GM20000 (cell line): ENCODE measurements around the gene KIAA2012.

Experiments used
- DNase-seq: peaks from one replicate; pipeline ENCODE4 v3.0.0; 2012; ENCODE audit warnings: low spot score
- CTCF ChIP-seq: IDR thresholded peaks from 2 replicates; pipeline ENCODE4 v1.5.1; 2012; ENCODE audit warnings: mild to moderate bottlenecking, control low read depth; ENCODE audit errors: extremely low read depth, missing control alignments

KIAA2012 gene

GRCh38 chr2:202037086-202037485 lies 36.0 kb upstream of the KIAA2012 start:
- TF ChIP-seq CTCF: no peak

GRCh38 chr2:202038471-202039277 lies 34.4 kb upstream of the KIAA2012 start:
- DNase-seq: no peak
- no peak for TF ChIP-seq CTCF

More at GRCh38 chr2:202037086-202037485, 36.0 kb upstream of the KIAA2012 start:
- no peak for DNase-seq

DNA sequence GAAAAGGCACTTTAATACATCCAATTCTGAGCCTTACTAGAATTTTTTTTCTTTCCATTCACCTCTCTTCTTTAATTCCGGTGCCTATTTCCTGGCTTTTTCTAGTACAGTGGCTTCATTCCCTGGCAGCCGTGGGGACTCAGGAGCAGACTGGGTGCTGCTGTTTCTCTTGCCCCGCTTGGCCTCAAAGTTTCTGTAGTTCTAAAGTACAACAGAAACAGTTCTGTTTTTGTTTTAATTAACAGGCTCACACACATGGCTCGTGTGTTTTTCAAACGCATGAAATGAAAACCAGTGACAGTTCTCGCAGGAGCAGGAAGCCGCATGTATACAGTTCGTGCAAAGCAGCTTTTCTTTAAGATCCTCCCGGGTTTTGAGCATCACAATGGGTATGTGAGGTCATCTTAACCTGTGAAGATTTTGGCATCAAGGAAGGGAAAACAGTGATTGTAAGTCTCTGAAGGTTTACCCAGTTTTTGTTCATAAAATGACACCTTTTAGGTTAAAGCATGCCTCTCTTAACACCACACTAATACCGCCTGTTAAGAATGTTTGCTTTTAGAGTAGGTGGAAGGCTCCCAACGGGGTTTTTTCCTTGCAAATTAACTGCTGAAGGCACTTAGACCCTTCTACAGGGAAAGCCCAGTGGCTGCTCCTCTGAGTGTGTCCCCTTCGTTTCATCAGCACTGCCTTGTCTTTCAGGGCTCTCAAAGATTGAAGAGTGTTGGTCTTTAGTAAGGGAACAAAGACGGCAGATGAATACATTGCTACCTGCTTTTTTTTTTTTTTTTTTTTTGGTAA lies 33.6 kb upstream of the KIAA2012 start:
- TF ChIP-seq CTCF: no peak
- DNase-seq: no peak

- TF ChIP-seq CTCF: no peak
- DNase-seq: no peak
Measured at GRCh38 chr2:202040079-202040844, 32.8 kb upstream of the KIAA2012 start.

DNA sequence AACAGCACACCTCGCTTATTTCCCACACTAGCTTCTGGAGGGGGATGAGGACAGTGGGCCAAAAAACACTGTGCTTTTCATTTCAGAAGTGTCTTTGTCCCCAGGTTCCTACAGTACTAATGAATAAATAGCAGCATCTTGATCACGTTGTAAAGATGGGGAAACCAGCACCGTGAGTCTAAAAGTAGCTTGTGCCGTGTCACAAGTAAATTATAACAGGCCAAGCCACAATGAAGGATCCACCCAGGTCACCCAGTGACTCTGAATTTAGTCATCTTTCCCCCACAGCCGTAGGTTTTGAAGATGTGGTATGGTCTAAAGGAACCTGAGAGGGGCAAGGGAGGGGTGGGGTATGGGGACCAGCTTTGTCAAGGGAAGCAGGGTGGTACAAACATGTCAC lies 30.6 kb upstream of the KIAA2012 start:
- DNase-seq: no peak
- no peak for TF ChIP-seq CTCF

DNA sequence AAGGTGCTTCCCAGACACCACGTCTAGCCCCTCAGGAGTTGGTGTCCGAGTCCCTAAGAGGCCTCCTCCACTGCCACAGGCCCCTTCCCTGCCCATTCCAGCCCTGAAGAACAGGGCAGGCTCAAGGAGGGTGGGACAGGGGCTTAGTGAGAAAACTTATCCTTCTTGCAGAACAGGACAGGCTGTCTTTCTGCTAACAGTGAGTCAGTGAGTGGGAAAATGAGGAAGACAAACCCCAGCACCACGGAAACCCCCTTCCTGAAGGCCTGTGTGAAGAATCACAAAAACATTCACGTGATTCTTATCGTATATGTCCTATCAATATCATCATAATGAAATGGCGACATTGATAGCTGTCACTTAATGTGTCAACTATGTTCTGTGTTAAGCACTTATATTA lies 29.6 kb upstream of the KIAA2012 start:
- TF ChIP-seq CTCF: no peak
- no peak for DNase-seq
